Peyer's patch (tissue), 4 donors: ENCODE data around the gene ELF2. TPM values are rescaled to one million over a fixed set of nuclear protein-coding genes. Genes with fewer than 3 reads are reported as not detected.
"Not testable (repeated sequence)": the region's sequence is repeated elsewhere in the genome, so short reads cannot be mapped to it uniquely, and the experiment has no call there.

Source experiments
- DNase-seq, 3 donors: peaks; one replicate each; pipeline ENCODE4 v3.0.0-alpha.2; 2017 to 2019
- H3K27ac ChIP-seq, 4 donors: fragments of 200-600 bp; sonication (generic); one replicate each; pipeline ENCODE4 v1.5.1; 2016 to 2019
- H3K27me3 ChIP-seq, 2 donors: fragments of 200-600 bp; sonication (generic); one replicate each; pipeline ENCODE4 v1.5.1; 2019
- H3K36me3 ChIP-seq, 3 donors: fragments of 200-600 bp; sonication (generic); one replicate each; pipeline ENCODE4 v1.5.1; 2016 to 2019
- H3K4me1 ChIP-seq, 4 donors: fragments of 200-600 bp; sonication (generic); one replicate each; pipeline ENCODE4 v1.5.1; 2016 to 2019
- H3K4me3 ChIP-seq, 4 donors: fragments of 200-600 bp; sonication (generic); 1 replicate in 3 of 4; 2 replicates in 1 of 4; pipeline ENCODE4 v1.5.1; 2016 to 2019; ENCODE audit warnings: mild to moderate bottlenecking in 1 of 4
- H3K9me3 ChIP-seq, 4 donors: fragments of 200-600 bp; sonication (generic); one replicate each; pipeline ENCODE4 v1.5.1; 2016 to 2019; ENCODE audit warnings: mild to moderate bottlenecking in 1 of 4
- POLR2A ChIP-seq, 2 donors: fragments of 450-650 bp; IDR thresholded peaks; one replicate each; pipeline ENCODE4 v1.5.1; 2017; ENCODE audit warnings: antibody characterized with exemption in 2 of 2, mild to moderate bottlenecking in 2 of 2, moderate library complexity in 2 of 2
- total RNA-seq, 4 donors: library from RNA; depleted of rRNA; stranded (reverse); fragments of >200 nt; gene quantifications; one replicate each; pipeline ENCODE4 v1.1.0, GENCODE V29; 2016
- TF ChIP-seq, protein P1 (sequence below), 6 experiments: fragments of 450-650 bp in 4 of 6; fragments of 200-600 bp in 2 of 6; sonication (generic) in 1 of 6; IDR thresholded peaks; one replicate each; pipeline ENCODE4 v1.5.1; 2017 to 2019; ENCODE audit warnings: antibody characterized with exemption in 6 of 6, mild to moderate bottlenecking in 3 of 6, moderate library complexity in 1 of 6

ELF2 gene
- total RNA-seq, 4 donors from 2014 or later: 47.1 to 75.1 (median 54.4) TPM

DNA sequence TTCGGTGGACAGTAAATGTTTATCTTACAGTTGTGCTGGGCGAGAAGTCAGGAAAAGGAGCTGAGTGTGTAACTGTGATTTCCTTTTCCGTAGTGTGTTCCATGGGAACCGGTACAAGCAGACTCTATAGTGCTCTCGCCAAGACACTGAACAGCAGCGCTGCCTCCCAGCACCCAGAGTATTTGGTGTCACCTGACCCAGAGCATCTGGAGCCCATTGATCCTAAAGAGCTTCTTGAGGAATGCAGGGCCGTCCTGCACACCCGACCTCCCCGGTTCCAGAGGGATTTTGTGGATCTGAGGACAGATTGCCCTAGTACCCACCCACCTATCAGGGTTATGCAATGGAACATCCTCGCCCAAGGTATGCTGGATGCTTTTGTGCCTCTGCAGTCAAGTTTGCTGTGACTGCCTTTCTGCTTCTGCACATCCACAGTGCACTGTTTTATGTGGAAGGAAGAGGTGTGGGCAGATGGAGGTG lies 134.0 kb downstream of the ELF2 start:
- no peak overlapping the region for H3K4me3 ChIP-seq
- TF ChIP-seq, protein P1, sequence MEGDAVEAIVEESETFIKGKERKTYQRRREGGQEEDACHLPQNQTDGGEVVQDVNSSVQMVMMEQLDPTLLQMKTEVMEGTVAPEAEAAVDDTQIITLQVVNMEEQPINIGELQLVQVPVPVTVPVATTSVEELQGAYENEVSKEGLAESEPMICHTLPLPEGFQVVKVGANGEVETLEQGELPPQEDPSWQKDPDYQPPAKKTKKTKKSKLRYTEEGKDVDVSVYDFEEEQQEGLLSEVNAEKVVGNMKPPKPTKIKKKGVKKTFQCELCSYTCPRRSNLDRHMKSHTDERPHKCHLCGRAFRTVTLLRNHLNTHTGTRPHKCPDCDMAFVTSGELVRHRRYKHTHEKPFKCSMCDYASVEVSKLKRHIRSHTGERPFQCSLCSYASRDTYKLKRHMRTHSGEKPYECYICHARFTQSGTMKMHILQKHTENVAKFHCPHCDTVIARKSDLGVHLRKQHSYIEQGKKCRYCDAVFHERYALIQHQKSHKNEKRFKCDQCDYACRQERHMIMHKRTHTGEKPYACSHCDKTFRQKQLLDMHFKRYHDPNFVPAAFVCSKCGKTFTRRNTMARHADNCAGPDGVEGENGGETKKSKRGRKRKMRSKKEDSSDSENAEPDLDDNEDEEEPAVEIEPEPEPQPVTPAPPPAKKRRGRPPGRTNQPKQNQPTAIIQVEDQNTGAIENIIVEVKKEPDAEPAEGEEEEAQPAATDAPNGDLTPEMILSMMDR (IDR thresholded peaks at IDR 0.05): no peak
- TF ChIP-seq POLR2A (IDR thresholded peaks at IDR 0.05): no peak

DNA sequence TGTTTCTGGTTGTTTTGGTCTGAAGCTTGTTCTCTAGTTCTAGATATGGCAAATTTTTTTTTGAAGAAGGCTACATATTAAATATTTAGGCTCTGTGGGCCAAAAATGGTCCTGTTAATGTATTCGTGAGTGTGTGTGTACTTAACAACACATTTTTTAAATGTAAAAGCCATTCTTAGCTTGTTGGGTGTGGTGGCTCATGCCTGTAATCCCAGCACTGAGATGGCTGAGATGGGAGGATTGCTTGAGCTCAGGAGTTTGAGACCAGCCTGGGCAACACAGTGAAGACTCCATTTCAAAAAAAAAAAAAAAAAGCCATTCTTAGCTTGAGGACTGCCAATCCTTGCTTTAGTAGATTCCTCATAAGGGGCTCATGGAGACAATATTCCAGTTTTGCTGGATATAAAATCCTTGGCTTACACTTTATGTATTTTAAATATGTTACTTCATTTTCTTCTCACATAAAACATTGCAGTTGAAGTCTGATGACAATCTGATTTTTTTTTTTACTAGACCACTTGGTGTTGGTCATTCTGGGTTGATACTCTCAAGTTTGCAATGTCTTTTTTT lies 138.1 kb downstream of the ELF2 start:
- TF ChIP-seq, protein P1 (IDR thresholded peaks at IDR 0.05): no peak
- TF ChIP-seq POLR2A (IDR thresholded peaks at IDR 0.05): no peak
- Histone ChIP-seq H3K9me3 (no peaks in the 10 kb centered on the region), H3K27me3 (no peaks in the 10 kb centered on the region), H3K4me3 (no peak overlapping the region), H3K36me3 (peaks cover 0 to 11% (median 0%) of the 10 kb centered on the region in 3 donors), H3K27ac (no peak overlapping the region), H3K4me1 (no peaks in the 10 kb centered on the region)
- DNase-seq: no peak

More for the DNA sequence above, 134.0 kb downstream of the ELF2 start:
- Histone ChIP-seq H3K36me3 (peaks cover 0 to 31% (median 0%) of the 10 kb centered on the region in 3 donors), H3K27ac (no peak overlapping the region), H3K9me3 (no peaks in the 10 kb centered on the region), H3K27me3 (no peaks in the 10 kb centered on the region), H3K4me1 (no peaks in the 10 kb centered on the region)
- DNase-seq: no peak

DNA sequence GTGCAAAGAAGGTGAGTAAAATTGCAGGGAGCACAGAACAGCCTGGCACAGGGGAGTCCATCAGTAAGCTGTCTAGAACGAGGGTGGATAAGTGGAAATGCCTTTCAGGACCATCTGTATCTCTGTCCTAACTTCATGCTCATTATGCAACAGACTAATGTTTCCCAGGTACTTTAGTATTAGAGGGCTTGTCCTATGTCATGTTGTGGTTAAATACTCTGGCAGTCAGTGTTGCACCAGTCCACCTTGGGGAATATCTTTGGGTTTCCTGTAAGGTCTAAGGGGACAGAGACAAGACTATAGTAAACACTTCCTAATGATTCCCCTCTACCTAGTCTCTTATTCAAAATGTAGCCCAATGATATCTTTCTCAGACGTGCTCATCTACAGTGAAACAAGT lies 140.1 kb downstream of the ELF2 start:
- no peak overlapping the region for H3K4me3 ChIP-seq
- H3K27ac ChIP-seq: no peak overlapping the region
- H3K9me3 ChIP-seq: no peaks in the 10 kb centered on the region
- no peaks in the 10 kb centered on the region for H3K4me1 ChIP-seq
- peaks cover 0 to 8% (median 0%) of the 10 kb centered on the region in 3 donors for H3K36me3 ChIP-seq
- no peak for DNase-seq
- no peaks in the 10 kb centered on the region for H3K27me3 ChIP-seq
- TF ChIP-seq, protein P1 (IDR thresholded peaks at IDR 0.05): no peak
- no peak for TF ChIP-seq POLR2A (IDR thresholded peaks at IDR 0.05)

DNA sequence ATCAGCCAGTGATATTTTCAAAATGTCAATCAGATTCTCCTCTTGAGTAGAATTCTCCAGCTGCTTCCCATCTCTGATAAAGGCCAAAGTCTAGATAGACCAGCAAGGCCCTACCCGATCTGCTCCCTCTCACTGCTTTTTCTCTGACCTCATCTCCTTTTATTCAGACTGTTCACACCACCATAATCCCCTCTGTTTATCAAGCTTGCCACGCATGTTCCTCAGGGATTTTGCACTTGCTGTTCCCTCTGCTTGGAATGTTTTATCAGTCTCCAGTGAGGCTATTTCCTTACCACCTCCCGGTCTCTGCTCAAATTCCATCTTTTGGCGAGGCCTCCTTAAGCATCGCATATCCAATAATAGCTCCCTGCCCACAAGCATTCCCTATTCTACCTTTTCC lies 141.4 kb downstream of the ELF2 start:
- Histone ChIP-seq H3K4me3 (no peak overlapping the region), H3K4me1 (no peaks in the 10 kb centered on the region), H3K9me3 (no peaks in the 10 kb centered on the region), H3K27me3 (no peaks in the 10 kb centered on the region), H3K36me3 (peaks cover 0 to 8% (median 0%) of the 10 kb centered on the region in 3 donors), H3K27ac (no peak overlapping the region)
- no peak for DNase-seq
- TF ChIP-seq, protein P1 (IDR thresholded peaks at IDR 0.05): no peak
- TF ChIP-seq POLR2A (IDR thresholded peaks at IDR 0.05): no peak

DNA sequence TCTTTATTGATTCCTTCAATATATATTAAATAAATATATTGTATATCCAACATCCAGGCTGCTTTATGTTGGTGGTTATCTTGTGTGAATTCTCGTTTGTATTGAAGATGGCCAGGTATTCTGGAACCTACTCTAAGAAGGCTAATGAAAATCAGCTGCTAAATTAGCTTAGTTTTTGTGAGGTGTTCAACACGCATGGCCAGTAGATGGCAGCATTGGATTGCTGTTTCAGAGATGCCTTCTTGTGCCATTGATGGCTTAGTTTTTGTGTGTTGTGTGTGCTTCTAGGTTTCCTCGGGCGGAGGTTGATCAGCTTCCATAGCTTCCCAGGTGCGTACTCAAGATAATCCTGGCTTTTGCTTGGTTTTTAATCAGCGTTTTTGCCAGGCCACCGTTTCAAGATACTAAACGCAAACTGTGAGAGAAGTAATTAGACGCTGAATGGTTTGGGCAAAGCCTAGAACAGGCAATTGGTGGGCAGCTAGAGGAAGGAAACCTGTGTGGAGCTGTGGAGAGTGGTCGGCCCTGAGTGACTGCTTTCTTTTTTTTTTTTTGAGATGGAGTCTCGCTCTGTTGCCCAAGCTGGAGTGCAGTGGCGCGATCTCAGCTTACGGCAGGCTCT lies 146.3 kb downstream of the ELF2 start:
- Histone ChIP-seq H3K27me3 (no peaks in the 10 kb centered on the region), H3K4me3 (no peak overlapping the region), H3K9me3 (no peaks in the 10 kb centered on the region), H3K4me1 (peaks cover 0 to 6% (median 0%) of the 10 kb centered on the region in 4 donors), H3K36me3 (no peaks in the 10 kb centered on the region), H3K27ac (no peak overlapping the region)
- DNase-seq: peak in 2 of 3 donors; percentile 61 to 91
- TF ChIP-seq, protein P1 (IDR thresholded peaks at IDR 0.05): peak; percentile 33 to 92 (median 86)
- no peak for TF ChIP-seq POLR2A (IDR thresholded peaks at IDR 0.05)

DNA sequence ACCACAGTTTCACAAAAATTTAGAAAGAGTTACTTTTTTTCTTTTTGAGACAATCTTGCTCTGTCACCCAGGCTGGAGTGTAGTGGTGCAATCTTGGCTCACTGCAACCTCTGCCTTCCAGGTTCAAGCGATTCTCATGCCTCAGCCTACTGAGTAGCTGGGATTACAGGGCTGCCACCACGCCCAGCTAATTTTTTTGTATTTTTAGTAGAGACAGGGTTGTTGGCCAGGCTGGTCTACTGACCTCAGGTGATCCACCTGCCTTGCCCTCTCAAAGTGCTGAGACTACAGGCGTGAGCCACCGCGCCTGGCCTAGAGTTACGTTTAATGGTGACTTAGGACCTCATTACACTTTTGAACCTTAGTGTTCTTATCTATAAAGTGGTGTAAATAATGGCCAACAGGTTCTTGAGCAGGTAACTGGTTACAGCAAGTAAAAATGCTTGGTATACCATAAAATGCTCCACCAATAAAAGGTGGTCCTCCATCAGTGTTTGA lies 147.1 kb downstream of the ELF2 start:
- not testable (repeated sequence) for H3K27me3 ChIP-seq, DNase-seq, H3K9me3 ChIP-seq, H3K4me1 ChIP-seq, H3K36me3 ChIP-seq, H3K4me3 ChIP-seq
- H3K27ac ChIP-seq: peak overlapping the region in 1 of 4 donors; percentile 12
